Duodenal mucosa (tissue), 2 donors: ENCODE measurements around the gene IDH3G.

Experiments
- H3K27ac ChIP-seq: one replicate; pipeline ENCODE4 v1.7.0; 2013; ENCODE audit warnings: low read depth, low read length
- H3K27me3 ChIP-seq, 2 donors: one replicate each; pipeline ENCODE4 v1.7.0; 2013; ENCODE audit warnings: low read length in 2 of 2, control low read depth in 1 of 2; ENCODE audit not compliant: insufficient read depth in 2 of 2, control insufficient read depth in 1 of 2
- H3K36me3 ChIP-seq, 2 donors: one replicate each; pipeline ENCODE4 v1.7.0; 2013; ENCODE audit warnings: low read length in 2 of 2, control low read depth in 1 of 2; ENCODE audit not compliant: insufficient read depth in 2 of 2, control insufficient read depth in 1 of 2
- H3K4me1 ChIP-seq, 2 donors: one replicate each; pipeline ENCODE4 v1.7.0; 2013; ENCODE audit warnings: low read length in 2 of 2, control low read depth in 1 of 2; ENCODE audit not compliant: insufficient read depth in 2 of 2, control insufficient read depth in 1 of 2
- H3K4me3 ChIP-seq, 2 donors: one replicate each; pipeline ENCODE4 v1.7.0; 2013; ENCODE audit warnings: low read length in 2 of 2, low read depth in 1 of 2
- H3K9ac ChIP-seq, 2 donors: one replicate each; pipeline ENCODE4 v1.7.0; 2013; ENCODE audit warnings: low read length in 2 of 2, low read depth in 1 of 2
- H3K9me3 ChIP-seq, 2 donors: one replicate each; pipeline ENCODE4 v1.7.0; 2013; ENCODE audit warnings: low read length in 2 of 2, control low read depth in 1 of 2; ENCODE audit not compliant: control insufficient read depth in 1 of 2

Gene IDH3G

GRCh38 chrX:153774576-153775292, 19.4 kb downstream of the IDH3G start:
- no peaks in the 10 kb centered on the region for H3K4me1 ChIP-seq
- no peak overlapping the region for H3K4me3 ChIP-seq
- peaks cover 0 to 3% of the 10 kb centered on the region in 2 donors for H3K27me3 ChIP-seq
- H3K9me3 ChIP-seq, result no peaks in the 10 kb centered on the region
- no peaks in the 10 kb centered on the region for H3K36me3 ChIP-seq
- no peak overlapping the region for H3K9ac ChIP-seq
- no peak overlapping the region for H3K27ac ChIP-seq

GRCh38 chrX:153773741-153774575, 20.2 kb downstream of the IDH3G start:
- Histone ChIP-seq H3K4me3 (no peak overlapping the region), H3K36me3 (no peaks in the 10 kb centered on the region), H3K27me3 (no peaks in the 10 kb centered on the region), H3K27ac (no peak overlapping the region), H3K4me1 (no peaks in the 10 kb centered on the region), H3K9me3 (no peaks in the 10 kb centered on the region), H3K9ac (no peak overlapping the region)

- H3K9me3 ChIP-seq, result no peaks in the 10 kb centered on the region
- no peak overlapping the region for H3K9ac ChIP-seq
- H3K36me3 ChIP-seq, result no peaks in the 10 kb centered on the region
- no peak overlapping the region for H3K4me3 ChIP-seq
- no peak overlapping the region for H3K27ac ChIP-seq
- H3K27me3 ChIP-seq, result no peaks in the 10 kb centered on the region
- no peaks in the 10 kb centered on the region for H3K4me1 ChIP-seq
Observed at GRCh38 chrX:153773218-153773611, 21.0 kb downstream of the IDH3G start.

- Histone ChIP-seq H3K36me3 (no peaks in the 10 kb centered on the region), H3K4me1 (no peaks in the 10 kb centered on the region), H3K4me3 (no peak overlapping the region), H3K27me3 (no peaks in the 10 kb centered on the region), H3K9me3 (no peaks in the 10 kb centered on the region), H3K27ac (no peak overlapping the region), H3K9ac (no peak overlapping the region)
Observed at GRCh38 chrX:153772316-153773217, 21.6 kb downstream of the IDH3G start.

- Histone ChIP-seq H3K27me3 (no peaks in the 10 kb centered on the region), H3K9me3 (no peaks in the 10 kb centered on the region), H3K4me3 (no peak overlapping the region), H3K9ac (no peak overlapping the region), H3K27ac (no peak overlapping the region), H3K4me1 (no peaks in the 10 kb centered on the region), H3K36me3 (no peaks in the 10 kb centered on the region)
Observed at GRCh38 chrX:153771415-153772315, 22.5 kb downstream of the IDH3G start.

GRCh38 chrX:153770601-153771414, 23.4 kb downstream of the IDH3G start:
- Histone ChIP-seq H3K36me3 (no peaks in the 10 kb centered on the region), H3K4me3 (no peak overlapping the region), H3K9me3 (no peaks in the 10 kb centered on the region), H3K27me3 (no peaks in the 10 kb centered on the region), H3K9ac (no peak overlapping the region), H3K27ac (no peak overlapping the region), H3K4me1 (no peaks in the 10 kb centered on the region)

- Histone ChIP-seq H3K9me3 (no peaks in the 10 kb centered on the region), H3K4me3 (no peak overlapping the region), H3K4me1 (no peaks in the 10 kb centered on the region), H3K27ac (no peak overlapping the region), H3K27me3 (no peaks in the 10 kb centered on the region), H3K9ac (no peak overlapping the region), H3K36me3 (no peaks in the 10 kb centered on the region)
Observed at GRCh38 chrX:153769865-153770600, 24.1 kb downstream of the IDH3G start.

GRCh38 chrX:153769158-153769864, 24.9 kb downstream of the IDH3G start:
- Histone ChIP-seq H3K9me3 (no peaks in the 10 kb centered on the region), H3K27me3 (no peaks in the 10 kb centered on the region), H3K9ac (no peak overlapping the region), H3K27ac (no peak overlapping the region), H3K36me3 (no peaks in the 10 kb centered on the region), H3K4me3 (no peak overlapping the region), H3K4me1 (peaks cover 0 to 3% of the 10 kb centered on the region in 2 donors)
